Heart left ventricle (tissue), 16 donors: ENCODE data around the gene KSR2. TPM values are rescaled to one million over a fixed set of nuclear protein-coding genes. Genes with fewer than 3 reads are reported as not detected.

ENCODE experiments used
- ATAC-seq, 4 donors: fragments of 200-7000 bp; cut with Tn5 transposase; one replicate each; pipeline ENCODE4 v1.9.1; 2020 to 2022; ENCODE audit warnings: moderate library complexity in 4 of 4, mild to moderate bottlenecking in 3 of 4, moderate number of reproducible peaks in 1 of 4
- DNase-seq, 5 donors: peaks; one replicate each; pipeline ENCODE4 v3.0.0-alpha.2; 2020
- H3K27ac ChIP-seq, 12 donors: fragments of 200-600 bp; sonication (generic) in 4 of 12; one replicate each; pipeline versions ENCODE4 v1.5.0 to v1.8.0; 2016 to 2022; ENCODE audit warnings: mild to moderate bottlenecking in 2 of 12
- H3K27me3 ChIP-seq, 9 donors: fragments of 200-600 bp; sonication (generic) in 2 of 9; one replicate each; pipeline versions ENCODE4 v1.5.1 to v1.8.0; 2016 to 2022; ENCODE audit warnings: mild to moderate bottlenecking in 3 of 9
- H3K36me3 ChIP-seq, 9 donors: fragments of 200-600 bp; sonication (generic) in 2 of 9; one replicate each; pipeline versions ENCODE4 v1.5.0 to v1.8.0; 2018 to 2022; ENCODE audit warnings: mild to moderate bottlenecking in 2 of 9
- H3K4me1 ChIP-seq, 12 donors: fragments of 200-600 bp; sonication (generic) in 4 of 12; one replicate each; pipeline versions ENCODE4 v1.5.0 to v1.8.0; 2016 to 2022; ENCODE audit warnings: mild to moderate bottlenecking in 3 of 12
- H3K4me3 ChIP-seq, 12 donors: fragments of 200-600 bp; sonication (generic) in 4 of 12; one replicate each; pipeline versions ENCODE4 v1.5.0 to v1.8.0; 2017 to 2022; ENCODE audit warnings: mild to moderate bottlenecking in 9 of 12, moderate library complexity in 4 of 12
- H3K9me3 ChIP-seq, 12 donors: fragments of 200-600 bp; sonication (generic) in 4 of 12; one replicate each; pipeline versions ENCODE4 v1.5.0 to v1.8.0; 2016 to 2022; ENCODE audit warnings: mild to moderate bottlenecking in 1 of 12
- CTCF ChIP-seq, 12 donors: fragments of 200-600 bp; sonication (generic) in 4 of 12; IDR thresholded peaks; one replicate each; pipeline versions ENCODE4 v1.5.0 to v1.8.0; 2018 to 2022; ENCODE audit warnings: antibody characterized with exemption in 12 of 12, mild to moderate bottlenecking in 5 of 12
- POLR2A ChIP-seq, 2 donors: fragments of 450-650 bp; IDR thresholded peaks; one replicate each; pipeline ENCODE4 v1.6.1; 2017; ENCODE audit warnings: antibody characterized with exemption in 2 of 2, mild to moderate bottlenecking in 2 of 2, moderate library complexity in 2 of 2
- WGBS, 4 donors: extraction: QIAGEN DNeasy Blood & Tissue Kit in 2 of 4; methylation state at CpG; one replicate each; pipeline versions ENCODE4 v1.1.5 to v1.1.7; 2013 to 2018; 5-methylcytosine and 5-hydroxymethylcytosine counted together
- intact Hi-C, 10 donors: fragments of 100-400 bp; cut with DNase I; formaldehyde crosslinking; loops; one replicate each; pipeline versions ENCODE4 v1.11.1 to v1.14.2; 2022
- polyA plus RNA-seq, 2 donors: library from polyadenylated mRNA; stranded (reverse); fragments of 200-250 nt; gene quantifications; one replicate each; pipeline ENCODE4 v1.2.3, GENCODE V29; 2013
- total RNA-seq, 9 donors: library from RNA; depleted of rRNA in 2 of 9; stranded (reverse); fragments of >200 nt in 2 of 9; fragmentation: NEBNext Ultra II Directional in 3 of 9; extraction: Animal tissue kit (Norgen Biotek cat#: 25700) in 3 of 9; gene quantifications; one replicate each; pipeline versions ENCODE4 v1.1.0 to v1.2.4, GENCODE V29; 2016 to 2023
- donor health status: ischemic (EF 13 %, LVEDD 7.1; RV severe dilation, severe dysfunction).
- donor health status: healthy with polysubstance abuse.
- donor health status: DM: no; HTN: yes; CAD: no.
- donor health status: DM: no; HTN: no; CAD: no.
- donor health status: ischemic (EF 25% LVEDD 6.9; RV normal size, moderate dysfunction).
- donor health status: ischemic (EF 25% LVEDD 5.7; RV mildly dilated, moderate dysfunction).
- donor health status: healthy.
- donor health status: DM: yes; HTN: yes; CAD: no.
- donor health status: ischemic (EF 35%, LVEDD 5.7; RV mildly dilated, moderate dysfunction).
- donor health status: nonischemic (EF 11% LVEDD 7.7; RV severe dilation, severe dysfunction).
- donor health status: DM: yes; HTN: yes; CAD: no.
- donor health status: PGD.
- donor health status: ischemic (EF 29% LVEDD 5.4; RV normal size, mild dysfunction).
- donor health status: nonischemic (EF 23%, LVEDD 6.1; RV moderate dilation, normal function).

Gene KSR2
- total and polyA plus RNA-seq, 11 donors, result under 0.01 to 0.02 (median 0.02) TPM; not detected in 8

DNA sequence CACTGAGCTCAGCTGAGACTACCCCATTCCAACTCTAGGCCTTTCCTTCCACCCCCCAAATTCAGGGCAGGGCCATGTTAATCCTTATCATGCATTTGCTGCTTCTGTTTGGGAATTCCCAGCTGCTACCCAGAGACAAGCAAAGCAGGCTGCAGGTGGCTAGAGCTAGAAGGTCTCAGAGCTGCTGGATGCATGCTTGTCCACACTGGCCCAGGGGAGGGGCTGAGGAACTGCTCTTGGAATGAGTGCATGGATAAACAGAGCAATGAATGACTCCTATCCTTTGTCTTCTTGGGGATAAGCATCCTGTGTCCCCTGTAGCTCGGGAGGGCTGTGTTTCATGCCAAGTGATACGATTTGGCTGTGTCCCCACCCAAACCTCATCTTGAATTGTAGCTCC, 470.5 kb downstream of the KSR2 start:
- TF ChIP-seq POLR2A (IDR thresholded peaks at IDR 0.05), result no peak
- no peak for TF ChIP-seq CTCF (IDR thresholded peaks at IDR 0.05)
- Histone ChIP-seq H3K36me3 (no peaks in the 10 kb centered on the region), H3K27ac (no peak overlapping the region), H3K9me3 (peaks cover 0 to 2% (median 0%) of the 10 kb centered on the region in 12 donors), H3K4me3 (no peak overlapping the region), H3K27me3 (no peaks in the 10 kb centered on the region), H3K4me1 (peaks cover 0 to 12% (median 4%) of the 10 kb centered on the region in 12 donors)
- ATAC-seq, result no peak
- intact Hi-C loops, result no loop called here
- WGBS, 4 donors, result 33 to 61% (median 48%) methylated on average over 2 of the region's 2 CpGs
- no peak for DNase-seq

GRCh38 chr12:117497407-117497806, 471.4 kb downstream of the KSR2 start:
- Histone ChIP-seq H3K4me1 (peaks cover 0 to 12% (median 4%) of the 10 kb centered on the region in 12 donors), H3K27me3 (no peaks in the 10 kb centered on the region), H3K9me3 (no peaks in the 10 kb centered on the region), H3K4me3 (no peak overlapping the region), H3K36me3 (no peaks in the 10 kb centered on the region), H3K27ac (no peak overlapping the region)
- ATAC-seq (no peak), DNase-seq (no peak)
- no peak for TF ChIP-seq POLR2A (IDR thresholded peaks at IDR 0.05)
- TF ChIP-seq CTCF (IDR thresholded peaks at IDR 0.05), result no peak
- intact Hi-C loops, result no loop called here
- 72 to 79% (median 74%) methylated on average over 7 of the region's 7 CpGs for WGBS, 4 donors

GRCh38 chr12:117494833-117495655, 473.7 kb downstream of the KSR2 start:
- intact Hi-C loops, result no loop called here
- DNase-seq, result no peak
- H3K36me3 ChIP-seq, result no peaks in the 10 kb centered on the region
- no peak for ATAC-seq
- no peaks in the 10 kb centered on the region for H3K4me1 ChIP-seq
- no peak for TF ChIP-seq CTCF (IDR thresholded peaks at IDR 0.05)
- no peak for TF ChIP-seq POLR2A (IDR thresholded peaks at IDR 0.05)
- H3K27ac ChIP-seq, result no peak overlapping the region
- H3K9me3 ChIP-seq, result no peaks in the 10 kb centered on the region
- 44 to 49% (median 46%) methylated on average over 8 of the region's 8 CpGs for WGBS, 4 donors
- H3K27me3 ChIP-seq, result no peaks in the 10 kb centered on the region
- no peak overlapping the region for H3K4me3 ChIP-seq

DNA sequence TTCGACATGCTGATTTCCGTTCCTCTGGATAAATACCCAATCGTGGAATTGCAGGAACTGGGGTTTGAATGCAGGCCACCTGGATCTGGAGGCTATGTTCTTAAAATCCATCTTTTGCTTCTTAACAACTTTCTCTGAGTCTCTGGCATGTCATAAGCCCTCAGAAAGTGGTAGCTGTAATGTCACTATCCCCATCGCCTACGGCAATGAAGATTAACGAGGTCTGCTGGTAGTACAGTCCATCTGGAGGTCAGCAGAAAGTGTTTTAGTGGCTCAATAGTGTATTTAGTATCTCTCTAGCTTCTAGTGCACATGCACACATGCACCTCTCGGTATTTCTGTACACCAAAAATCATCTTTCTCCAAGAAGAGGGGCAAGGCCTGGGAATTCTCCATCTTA, 477.1 kb downstream of the KSR2 start:
- no peaks in the 10 kb centered on the region for H3K9me3 ChIP-seq

More for the DNA sequence above, 477.1 kb downstream of the KSR2 start:
- Histone ChIP-seq H3K4me1 (peaks cover 0 to 4% (median 0%) of the 10 kb centered on the region in 12 donors), H3K27me3 (no peaks in the 10 kb centered on the region), H3K27ac (no peak overlapping the region), H3K4me3 (no peak overlapping the region), H3K36me3 (no peaks in the 10 kb centered on the region)
- TF ChIP-seq POLR2A (IDR thresholded peaks at IDR 0.05) (no peak), CTCF (IDR thresholded peaks at IDR 0.05) (no peak)
- intact Hi-C loops, result no loop called here
- ATAC-seq (no peak), DNase-seq (no peak)
- WGBS, 4 donors, result 76 to 87% (median 84%) methylated on average over 7 of the region's 7 CpGs
